ENCODE measurements around the gene CYP11A1.
A peak's percentile ranks its signal among the peaks of the same experiment; 100 is the strongest.

CYP11A1 gene

GRCh38 chr15:74387141-74387541 lies 19.7 kb upstream of the CYP11A1 start:
- DNase-seq, result no peak

GRCh38 chr15:74386496-74387140 lies 19.2 kb upstream of the CYP11A1 start:
- DNase-seq, result no peak

DNA sequence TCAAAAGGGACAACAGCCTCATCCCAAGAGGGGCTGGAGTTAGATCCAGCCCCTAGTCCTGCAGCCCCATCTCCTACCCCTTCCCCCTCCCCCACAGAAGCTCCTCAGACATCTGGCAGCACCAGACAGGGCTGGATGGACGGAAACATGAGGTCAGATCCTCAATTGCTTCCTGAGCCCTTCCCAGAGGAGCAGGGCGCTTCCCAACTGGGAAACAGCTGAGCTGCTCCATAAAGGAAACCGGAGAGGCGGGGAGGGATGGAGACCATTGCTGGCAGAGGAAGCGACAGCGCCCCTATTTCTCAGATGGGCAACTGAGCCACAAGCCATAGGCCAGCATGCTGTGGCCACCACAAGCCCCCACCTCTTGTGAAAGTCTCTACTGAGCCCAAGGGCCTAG lies 18.3 kb upstream of the CYP11A1 start:
- DNase-seq, result no peak

GRCh38 chr15:74384881-74385643 lies 17.6 kb upstream of the CYP11A1 start:
- peak; percentile 72 for DNase-seq

DNA sequence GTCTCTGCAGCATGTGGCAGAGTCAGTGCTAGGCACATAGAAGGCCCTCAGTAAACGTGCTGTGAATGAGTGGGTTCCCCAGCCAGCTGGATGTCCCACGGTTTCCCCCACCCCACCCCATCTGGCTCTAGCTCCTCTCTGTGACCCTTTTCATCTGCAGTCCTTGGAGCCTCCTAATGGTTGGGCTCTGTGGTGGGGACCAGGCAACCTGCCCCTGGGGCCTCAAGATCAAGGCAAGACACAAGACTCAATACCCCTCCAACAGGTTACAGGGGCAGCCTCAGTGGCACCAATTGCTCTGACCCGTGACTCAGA lies 17.1 kb upstream of the CYP11A1 start:
- DNase-seq, result no peak

GRCh38 chr15:74383695-74384565 lies 16.5 kb upstream of the CYP11A1 start:
- DNase-seq, result peak; percentile 57

DNA sequence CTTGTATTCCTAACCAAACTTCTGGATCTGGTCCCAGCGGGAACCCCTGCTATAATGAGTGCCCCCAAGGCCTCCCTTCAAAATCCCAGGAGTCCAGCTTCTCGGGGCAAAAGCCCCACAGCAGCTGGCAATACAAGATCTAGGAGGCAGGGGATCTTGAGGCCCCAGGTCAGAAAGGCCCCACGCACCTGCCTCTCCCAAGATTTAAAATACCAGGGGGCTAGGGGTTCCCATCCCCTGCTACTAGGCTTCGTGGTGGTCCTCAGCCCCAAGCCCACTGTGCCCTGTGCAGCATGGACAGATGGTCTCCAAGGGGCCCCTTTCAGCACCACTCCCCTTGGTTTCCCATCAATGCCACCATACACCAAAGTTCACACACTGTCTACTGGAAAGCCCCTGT lies 15.8 kb upstream of the CYP11A1 start:
- no peak for DNase-seq

GRCh38 chr15:74382004-74382816 lies 14.8 kb upstream of the CYP11A1 start:
- DNase-seq, result peak; percentile 76

GRCh38 chr15:74381481-74381880 lies 14.0 kb upstream of the CYP11A1 start:
- DNase-seq, result no peak

- DNase-seq, result no peak
These were observed 13.7 kb upstream of the CYP11A1 start for GRCh38 chr15:74381190-74381453.

GRCh38 chr15:74380361-74381189 lies 13.1 kb upstream of the CYP11A1 start:
- no peak for DNase-seq

GRCh38 chr15:74378848-74379247 lies 11.4 kb upstream of the CYP11A1 start:
- no peak for DNase-seq

- no peak for DNase-seq
These were observed 10.7 kb upstream of the CYP11A1 start for GRCh38 chr15:74377831-74378766.

DNA sequence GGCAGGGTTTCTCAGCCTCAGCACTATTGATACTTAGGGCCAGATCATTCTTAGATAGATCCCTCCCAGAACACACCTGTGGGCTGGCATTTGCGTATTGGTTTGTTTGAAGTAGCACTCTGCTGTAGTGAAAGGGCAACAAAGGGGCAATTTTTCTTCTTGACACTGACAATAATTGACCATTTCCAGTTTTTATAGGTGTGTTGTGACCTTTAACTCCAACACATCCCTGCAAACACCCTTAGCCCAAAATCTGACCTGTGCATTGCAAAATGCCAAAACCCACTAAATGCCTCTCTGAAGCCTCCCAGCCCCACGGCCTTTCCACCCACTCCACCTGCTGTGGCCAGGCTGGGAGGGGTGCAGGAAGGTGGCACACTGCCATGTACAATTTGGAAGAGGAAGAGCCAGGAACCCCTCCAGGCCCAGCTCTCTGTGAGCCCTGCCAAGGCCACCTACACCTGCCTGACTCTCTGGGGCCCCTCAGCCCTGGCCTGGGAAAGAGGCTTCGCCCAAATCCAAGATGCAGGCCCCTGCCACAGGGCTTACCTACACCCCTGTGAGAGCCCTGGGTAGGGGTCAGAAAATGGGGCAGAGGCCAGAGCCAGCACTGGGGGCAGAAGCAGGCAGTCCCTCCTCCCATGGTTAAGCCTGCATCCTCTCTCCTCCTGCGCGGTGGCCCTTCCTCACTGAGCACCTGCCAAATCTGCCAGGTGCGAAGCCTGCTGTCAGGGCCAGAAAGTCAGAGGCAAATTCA lies 9.6 kb upstream of the CYP11A1 start:
- DNase-seq, result no peak

DNA sequence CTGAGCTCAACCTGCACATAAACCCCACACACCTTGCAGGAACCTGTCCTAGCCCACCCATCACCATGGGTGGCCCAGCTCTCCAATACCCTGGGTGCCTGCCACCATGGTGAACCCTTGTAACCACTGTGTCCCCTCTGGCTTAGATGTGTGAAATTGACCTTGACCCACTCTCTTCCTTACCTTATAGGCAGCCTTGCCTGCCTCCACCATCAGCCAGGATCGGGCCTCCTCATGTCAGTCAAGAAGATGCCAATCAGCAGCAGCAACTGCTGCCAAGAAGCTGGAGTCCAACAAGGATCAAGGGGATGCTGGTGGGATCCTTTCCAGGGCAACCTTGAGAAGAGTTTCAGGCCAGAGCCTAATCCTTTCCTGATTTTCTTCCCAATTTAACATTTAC lies 8.8 kb upstream of the CYP11A1 start:
- no peak for DNase-seq

GRCh38 chr15:74375303-74375693 lies 7.9 kb upstream of the CYP11A1 start:
- DNase-seq, result peak; percentile 72

DNA sequence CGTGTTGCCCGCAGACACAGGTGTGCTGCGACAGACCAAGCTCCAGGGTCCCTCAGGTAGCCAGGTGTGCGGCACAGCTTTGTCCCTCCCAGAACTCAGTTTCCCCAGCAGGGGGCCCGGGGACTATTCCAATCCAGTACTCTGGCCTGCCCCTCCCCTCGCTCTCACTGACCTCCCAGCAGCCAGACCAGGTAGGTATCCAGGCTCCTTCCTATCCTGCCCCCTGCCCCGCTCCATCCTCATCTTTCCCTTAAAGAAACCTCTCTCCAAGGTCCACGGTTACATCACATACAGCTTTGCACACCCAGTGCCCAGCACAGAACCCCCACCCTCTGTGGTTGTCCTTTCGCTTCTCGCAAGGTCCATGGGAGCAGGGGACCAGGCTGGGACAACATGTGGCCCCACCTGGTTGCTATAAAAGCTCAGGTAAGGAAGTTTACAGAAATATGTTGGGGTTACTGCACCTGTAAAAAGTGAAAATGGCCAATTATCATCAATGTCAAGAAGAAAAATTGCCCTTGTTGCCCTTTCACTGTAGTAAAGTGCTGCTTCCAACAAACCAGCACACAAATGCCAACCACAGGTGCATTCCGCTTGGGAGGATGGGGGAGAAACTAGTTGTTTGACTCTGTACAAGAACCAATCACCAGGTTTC lies 7.3 kb upstream of the CYP11A1 start:
- no peak for DNase-seq

- peak; percentile 95 for DNase-seq
These were observed 6.5 kb upstream of the CYP11A1 start for GRCh38 chr15:74373731-74374647.
